K562 (cell line): ENCODE results near the gene ADPRM. TPM values are rescaled to one million over a fixed set of nuclear protein-coding genes. Genes with fewer than 3 reads are reported as not detected.

Source experiments
- ATAC-seq: fragments of 200-7000 bp; cut with Tn5 transposase; 3 replicates; pipeline ENCODE4 v1.9.1; 2020; ENCODE audit warnings: moderate library complexity
- BruUV-seq: library from RNA; stranded (reverse); fragments of 400-500 nt; replicated peaks from 2 replicates; lab custom pipeline; 2021; lab: Mats Ljungman, UMichigan
- CTCF ChIA-PET: fragments of 300-600 bp; formaldehyde crosslinking; extraction: SDS; loops from one replicate; lab custom pipeline; 2021; ENCODE audit warnings: low intra/inter-chr PET ratio; lab: Yijun Ruan, JAX
- POLR2A ChIA-PET: fragments of 300-600, 350-650 bp; sonication (Branson Sonifier 250); formaldehyde crosslinking; extraction: SDS; loops from one replicate; lab custom pipeline; 2021; ENCODE audit warnings: antibody characterized with exemption, inconsistent platforms; lab: Yijun Ruan, JAX
- DNase-seq, 4 experiments: peaks; one replicate each; pipeline versions ENCODE4 v3.0.0 to v3.0.0-alpha.2; 2011 to 2018; ENCODE audit warnings: low spot score in 3 of 4, mixed read lengths in 3 of 4; ENCODE audit errors: extremely low read depth in 1 of 4
- FAIRE-seq: peaks from 2 replicates; lab custom pipeline; 2011; peaks lifted over from hg19 to GRCh38; lab: Jason Lieb, UNC
- H2AFZ ChIP-seq: 2 replicates; pipeline ENCODE4 v1.6.0; 2011; ENCODE audit warnings: low read depth, low read length, control low read depth, inconsistent platforms
- H3K27ac ChIP-seq: fragments of 200-600 bp; 3 replicates; pipeline ENCODE4 v1.8.0; 2011; ENCODE audit warnings: low read depth, mild to moderate bottlenecking, control low read depth, inconsistent platforms, low read length, moderate library complexity, mixed read lengths; ENCODE audit errors: extremely low read depth
- H3K27me3 ChIP-seq, 2 experiments: fragments of 300-600 bp in 1 of 2; 2 replicates in 1 of 2; 3 replicates in 1 of 2; pipeline versions ENCODE4 v1.6.0 to v1.8.0; 2011; ENCODE audit warnings: inconsistent platforms in 2 of 2, low read length in 2 of 2, mild to moderate bottlenecking in 1 of 2, mixed read lengths in 1 of 2, moderate library complexity in 1 of 2; ENCODE audit not compliant: control insufficient read depth in 2 of 2, insufficient read depth in 2 of 2
- H3K36me3 ChIP-seq: fragments of 300-600 bp; 3 replicates; pipeline ENCODE4 v1.8.0; 2011; ENCODE audit warnings: mild to moderate bottlenecking, low read length, inconsistent platforms; ENCODE audit not compliant: control insufficient read depth, insufficient read depth
- H3K4me1 ChIP-seq, 2 experiments: fragments of 200-600 bp in 1 of 2; replicated peaks in 1 of 2; 2 replicates in 1 of 2; 3 replicates in 1 of 2; pipeline versions ENCODE4 v1.5.1 to v1.8.0; 2011; ENCODE audit warnings: inconsistent platforms in 2 of 2, low read length in 2 of 2, mild to moderate bottlenecking in 1 of 2, mixed read lengths in 1 of 2, moderate library complexity in 1 of 2; ENCODE audit not compliant: control insufficient read depth in 2 of 2, insufficient read depth in 2 of 2
- H3K4me2 ChIP-seq: 2 replicates; pipeline ENCODE4 v1.6.1; 2011; ENCODE audit warnings: low read length, control low read depth, inconsistent platforms, mixed read lengths; ENCODE audit not compliant: insufficient read depth
- H3K4me3 ChIP-seq: fragments of 200-600 bp; sonication (generic), shearing (Covaris generic); 2 replicates; pipeline ENCODE4 v1.5.1; 2016; ENCODE audit warnings: control low read depth, inconsistent platforms
- H3K79me2 ChIP-seq: fragments of 200-600 bp; 3 replicates; pipeline ENCODE4 v1.8.0; 2011; ENCODE audit warnings: low read length, inconsistent platforms; ENCODE audit not compliant: control insufficient read depth, insufficient read depth
- H3K9ac ChIP-seq, 2 experiments: 2 replicates each; pipeline versions ENCODE4 v1.6.0 to v1.6.1; 2011; ENCODE audit warnings: low read depth in 2 of 2, low read length in 2 of 2, control low read depth in 1 of 2, inconsistent platforms in 1 of 2, mild to moderate bottlenecking in 1 of 2, mixed read lengths in 1 of 2; ENCODE audit not compliant: insufficient read depth in 1 of 2
- H3K9me1 ChIP-seq: one replicate; pipeline ENCODE4 v1.6.0; 2011; ENCODE audit warnings: inconsistent platforms, mild to moderate bottlenecking, low read length, moderate library complexity; ENCODE audit not compliant: control insufficient read depth, insufficient read depth
- H3K9me3 ChIP-seq: replicated peaks from 2 replicates; pipeline ENCODE4 v1.5.1; 2011; ENCODE audit warnings: low read depth, low read length, inconsistent platforms; ENCODE audit not compliant: control insufficient read depth, insufficient read depth
- H4K20me1 ChIP-seq: replicated peaks from 2 replicates; pipeline ENCODE4 v1.6.1; 2011; ENCODE audit warnings: low read length, inconsistent platforms, mixed read lengths; ENCODE audit not compliant: control insufficient read depth, insufficient read depth
- ADNP ChIP-seq: fragments of 200-800 bp; sonication (Bioruptor generic); IDR thresholded peaks from 2 replicates; pipeline ENCODE4 v1.6.1; 2016; ENCODE audit warnings: missing genetic modification characterization, missing compliant biosample characterization
- CEBPB ChIP-seq: fragments of 450-650 bp; IDR thresholded peaks from 2 replicates; pipeline ENCODE4 v1.6.1; 2016; ENCODE audit warnings: missing genetic modification characterization, missing compliant biosample characterization
- EP400 ChIP-seq: fragments of 450-650 bp; IDR thresholded peaks from 2 replicates; pipeline ENCODE4 v1.6.1; 2017; ENCODE audit warnings: antibody characterized with exemption, mild to moderate bottlenecking, moderate library complexity
- HSF4 ChIP-seq: fragments of 250-450 bp; sonication (Bioruptor Pico); IDR thresholded peaks from 2 replicates; pipeline ENCODE4 v2.1.2; 2022; ENCODE audit warnings: mild to moderate bottlenecking, moderate library complexity, borderline replicate concordance
- KLF6 ChIP-seq: fragments of 250-450 bp; sonication (Bioruptor Pico); IDR thresholded peaks from 2 replicates; pipeline ENCODE4 v1.4.0; 2020; ENCODE audit warnings: mild to moderate bottlenecking, moderate library complexity, borderline replicate concordance
- ZNF589 ChIP-seq: fragments of 200-800 bp; sonication (Bioruptor generic); IDR thresholded peaks from 2 replicates; pipeline ENCODE4 v1.6.1; 2016; ENCODE audit warnings: low read depth, missing genetic modification characterization, missing compliant biosample characterization
- WGBS: fragments of 100-300 bp; shearing (Covaris generic); methylation state at CpG from one replicate; pipeline ENCODE4 v1.1.6; 2016; ENCODE audit warnings: low coverage, mixed read lengths; ENCODE audit not compliant: insufficient coverage; ENCODE audit errors: missing lambda C conversion rate; 5-methylcytosine and 5-hydroxymethylcytosine counted together
- in situ Hi-C: fragments of 300-500 bp; cut with MboI; formaldehyde crosslinking; loops from 4 replicates; pipeline ENCODE4 v1.15.0; 2018; ENCODE audit warnings: inconsistent platforms, mixed read lengths
- intact Hi-C: fragments of 100-400 bp; cut with micrococcal nuclease; formaldehyde crosslinking; loops from 2 replicates; pipeline ENCODE4 v1.14.2; 2022
- polyA plus RNA-seq, 8 experiments: library from polyadenylated mRNA; depleted of rRNA in 4 of 8; stranded (reverse) in 5 of 8; unstranded in 3 of 8; fragments of >200 nt; fragmentation: Nextera tagmentation in 2 of 8; fragmentation: Illumina TruSeq in 1 of 8; extraction: Ambion mirVana in 2 of 8; extraction: Trizol in 1 of 8; gene quantifications; 2 replicates each; pipeline versions ENCODE4 v1.2.1 to v1.2.3, GENCODE V29; 2011 to 2014; ENCODE audit warnings: inconsistent platforms in 1 of 8, missing spikeins in 1 of 8
- total RNA-seq, 7 experiments: library from RNA; depleted of rRNA in 6 of 7; stranded (reverse); fragments of >200 nt in 6 of 7; fragmentation: Illumina TruSeq in 2 of 7; extraction: Trizol in 2 of 7; gene quantifications; 2 replicates each; pipeline versions ENCODE4 v1.2.1 to v1.2.3, GENCODE V29; 2011 to 2021; ENCODE audit warnings: low replicate concordance in 1 of 7
- TF ChIP-seq, protein P1 (sequence below), 2 experiments: fragments of 450-650 bp; IDR thresholded peaks; 2 replicates each; pipeline ENCODE4 v1.6.1; 2016; ENCODE audit warnings: mild to moderate bottlenecking in 2 of 2, borderline replicate concordance in 1 of 2, low read depth in 1 of 2, moderate library complexity in 1 of 2
- TF ChIP-seq, protein P2 (sequence below): fragments of 250-450 bp; sonication (Bioruptor Pico); IDR thresholded peaks from 2 replicates; pipeline ENCODE4 v1.5.1; 2021; ENCODE audit warnings: mild to moderate bottlenecking

Gene ADPRM
- total and polyA plus RNA-seq, 9 of the 15 experiments (the other 6 are each of a cell fraction or from before 2014, with no cell fraction given), result 4.7 to 17.6 (median 6.2) TPM

DNA sequence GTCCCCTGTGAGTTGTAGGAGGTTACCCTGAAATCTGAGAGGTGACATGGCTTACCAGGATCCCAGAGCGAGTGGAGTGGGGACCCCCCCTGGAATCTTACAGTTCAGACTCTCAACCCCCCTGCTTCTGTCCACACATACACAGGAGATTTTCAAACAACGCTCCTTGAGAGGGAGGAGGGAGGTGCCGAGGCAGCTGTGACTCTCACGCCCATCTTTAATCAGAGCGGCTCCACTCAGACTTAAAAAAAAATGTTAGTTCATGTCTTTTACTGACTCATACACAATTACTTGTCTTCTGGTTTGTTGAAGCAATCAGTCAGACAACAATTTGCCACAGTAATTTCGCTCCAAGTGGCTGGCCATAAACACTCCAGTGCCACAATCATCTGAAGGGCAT is 47.8 kb downstream of the ADPRM start:
- H3K9me1 ChIP-seq, result no peaks in the 10 kb centered on the region
- in situ Hi-C loops (no loop called here), intact Hi-C loops (no loop called here)
- H3K9me3 ChIP-seq, result no peaks in the 10 kb centered on the region
- 0% methylated on average over 5 of the region's 6 CpGs for WGBS
- CTCF ChIA-PET, result no interaction called here
- no peaks in the 10 kb centered on the region for H3K79me2 ChIP-seq
- FAIRE-seq (no peak), DNase-seq (no peak), ATAC-seq (no peak)
- no peak overlapping the region for H3K4me2 ChIP-seq
- TF ChIP-seq EP400, result no peak
- no peak for TF ChIP-seq HSF4
- TF ChIP-seq KLF6, result no peak
- no peak for TF ChIP-seq ADNP (tag)
- TF ChIP-seq ZNF589 (CRISPR knock-in tag), result no peak
- TF ChIP-seq, protein P1, sequence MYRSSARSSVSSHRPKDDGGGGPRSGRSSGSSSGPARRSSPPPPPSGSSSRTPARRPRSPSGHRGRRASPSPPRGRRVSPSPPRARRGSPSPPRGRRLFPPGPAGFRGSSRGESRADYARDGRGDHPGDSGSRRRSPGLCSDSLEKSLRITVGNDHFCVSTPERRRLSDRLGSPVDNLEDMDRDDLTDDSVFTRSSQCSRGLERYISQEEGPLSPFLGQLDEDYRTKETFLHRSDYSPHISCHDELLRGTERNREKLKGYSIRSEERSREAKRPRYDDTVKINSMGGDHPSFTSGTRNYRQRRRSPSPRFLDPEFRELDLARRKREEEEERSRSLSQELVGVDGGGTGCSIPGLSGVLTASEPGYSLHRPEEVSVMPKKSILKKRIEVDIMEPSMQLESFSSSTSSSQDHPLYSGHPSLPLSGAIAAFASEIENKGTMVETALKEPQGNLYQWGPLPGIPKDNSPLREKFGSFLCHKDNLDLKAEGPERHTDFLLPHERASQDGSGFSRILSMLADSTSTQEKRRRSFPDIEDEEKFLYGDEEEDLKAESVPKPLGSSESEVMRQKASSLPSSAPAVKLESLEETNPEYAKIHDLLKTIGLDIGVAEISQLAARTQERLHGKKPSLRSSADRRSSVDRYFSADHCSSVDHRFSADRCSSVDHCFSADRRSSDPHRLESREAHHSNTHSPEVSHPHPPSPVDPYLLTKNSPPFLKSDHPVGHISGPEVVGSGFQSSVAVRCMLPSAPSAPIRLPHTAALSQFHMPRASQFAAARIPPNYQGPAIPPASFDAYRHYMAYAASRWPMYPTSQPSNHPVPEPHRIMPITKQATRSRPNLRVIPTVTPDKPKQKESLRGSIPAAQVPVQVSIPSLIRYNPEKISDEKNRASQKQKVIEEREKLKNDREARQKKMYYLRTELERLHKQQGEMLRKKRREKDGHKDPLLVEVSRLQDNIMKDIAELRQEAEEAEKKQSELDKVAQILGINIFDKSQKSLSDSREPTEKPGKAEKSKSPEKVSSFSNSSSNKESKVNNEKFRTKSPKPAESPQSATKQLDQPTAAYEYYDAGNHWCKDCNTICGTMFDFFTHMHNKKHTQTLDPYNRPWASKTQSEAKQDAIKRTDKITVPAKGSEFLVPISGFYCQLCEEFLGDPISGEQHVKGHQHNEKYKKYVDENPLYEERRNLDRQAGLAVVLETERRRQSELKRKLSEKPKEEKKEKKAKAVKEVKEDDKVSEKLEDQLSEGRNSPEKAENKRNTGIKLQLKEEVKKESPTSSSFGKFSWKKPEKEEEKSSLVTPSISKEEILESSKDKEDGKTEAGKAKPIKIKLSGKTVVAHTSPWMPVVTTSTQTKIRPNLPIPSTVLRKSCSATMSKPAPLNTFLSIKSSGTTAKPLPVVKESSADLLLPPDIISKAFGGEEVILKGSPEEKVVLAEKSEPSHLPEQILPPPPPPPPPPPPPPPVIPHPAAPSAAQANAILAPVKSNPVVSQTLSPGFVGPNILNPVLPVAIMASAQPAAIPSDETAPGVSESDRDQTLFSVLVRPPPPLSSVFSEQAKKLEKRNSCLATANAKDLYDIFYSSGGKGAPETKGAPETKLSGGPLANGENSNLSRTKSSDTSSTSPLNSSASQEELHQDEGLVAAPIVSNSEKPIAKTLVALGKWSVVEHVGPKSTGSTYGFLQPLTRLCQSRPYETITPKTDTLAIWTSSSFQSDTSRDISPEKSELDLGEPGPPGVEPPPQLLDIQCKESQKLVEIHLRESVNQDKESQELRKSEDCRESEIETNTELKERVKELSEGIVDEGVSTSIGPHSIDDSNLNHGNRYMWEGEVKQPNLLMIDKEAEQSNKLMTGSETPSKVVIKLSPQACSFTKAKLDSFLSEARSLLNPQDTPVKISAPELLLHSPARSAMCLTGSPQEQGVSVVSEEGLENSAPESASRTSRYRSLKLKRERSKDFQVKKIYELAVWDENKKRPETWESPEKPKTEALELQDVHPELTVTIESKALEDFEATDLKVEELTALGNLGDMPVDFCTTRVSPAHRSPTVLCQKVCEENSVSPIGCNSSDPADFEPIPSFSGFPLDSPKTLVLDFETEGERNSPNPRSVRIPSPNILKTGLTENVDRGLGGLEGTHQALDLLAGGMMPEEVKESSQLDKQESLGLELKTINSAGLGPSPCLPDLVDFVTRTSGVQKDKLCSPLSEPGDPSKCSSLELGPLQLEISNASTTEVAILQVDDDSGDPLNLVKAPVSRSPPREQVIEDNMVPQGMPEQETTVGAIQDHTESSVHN (IDR thresholded peaks at IDR 0.05; ENCODE audit: borderline replicate concordance in 1 of 2, low read depth in 1 of 2), result no peak
- TF ChIP-seq CEBPB (tag), result no peak
- TF ChIP-seq, protein P2, sequence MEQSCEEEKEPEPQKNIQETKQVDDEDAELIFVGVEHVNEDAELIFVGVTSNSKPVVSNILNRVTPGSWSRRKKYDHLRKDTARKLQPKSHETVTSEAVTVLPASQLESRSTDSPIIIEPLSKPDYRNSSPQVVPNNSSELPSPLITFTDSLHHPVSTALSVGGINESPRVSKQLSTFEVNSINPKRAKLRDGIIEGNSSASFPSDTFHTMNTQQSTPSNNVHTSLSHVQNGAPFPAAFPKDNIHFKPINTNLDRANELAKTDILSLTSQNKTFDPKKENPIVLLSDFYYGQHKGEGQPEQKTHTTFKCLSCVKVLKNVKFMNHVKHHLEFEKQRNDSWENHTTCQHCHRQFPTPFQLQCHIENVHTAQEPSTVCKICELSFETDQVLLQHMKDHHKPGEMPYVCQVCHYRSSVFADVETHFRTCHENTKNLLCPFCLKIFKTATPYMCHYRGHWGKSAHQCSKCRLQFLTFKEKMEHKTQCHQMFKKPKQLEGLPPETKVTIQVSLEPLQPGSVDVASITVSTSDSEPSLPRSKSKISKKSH (CRISPR knock-in tag), result no peak
- H3K9ac ChIP-seq, result no peak overlapping the region
- peaks cover 0 to 6% of the 10 kb centered on the region in 2 experiments; a peak in 1 of 5 replicates for H3K27me3 ChIP-seq
- no peaks in the 10 kb centered on the region for H3K4me1 ChIP-seq
- POLR2A ChIA-PET, result no interaction called here
- no peak overlapping the region for H2AFZ ChIP-seq
- H3K27ac ChIP-seq, result no peak overlapping the region
- no peaks in the 10 kb centered on the region for H3K36me3 ChIP-seq
- H3K4me3 ChIP-seq, result no peak overlapping the region
- BruUV-seq, result no TSS peak
- H4K20me1 ChIP-seq, result no peaks in the 10 kb centered on the region
